Measurements from ENCODE around the gene KIF1A. TPM values are rescaled to one million over a fixed set of nuclear protein-coding genes. Genes with fewer than 3 reads are reported as not detected.

Gene KIF1A
- total RNA-seq, 1 experiment from 2014 or later = 279 TPM

GRCh38 chr2:240762971-240763370, 57.0 kb downstream of the KIF1A start:
- H3K4me1 Mint-ChIP-seq = no peaks in the 10 kb centered on the region
- no peak overlapping the region for H3K4me3 Mint-ChIP-seq
- TF ChIP-seq PREB (CRISPR knock-in tag; IDR thresholded peaks at IDR 0.05; ENCODE audit: borderline replicate concordance) (no peak), ZBTB43 (CRISPR knock-in tag; IDR thresholded peaks at IDR 0.05) (no peak), ARID4B (CRISPR knock-in tag; IDR thresholded peaks at IDR 0.05; ENCODE audit: borderline replicate concordance) (no peak), PRDM15 (CRISPR knock-in tag; IDR thresholded peaks at IDR 0.05) (no peak), NR1H2 (CRISPR knock-in tag; IDR thresholded peaks at IDR 0.05) (no peak), FOXP1 (CRISPR knock-in tag; IDR thresholded peaks at IDR 0.05; ENCODE audit: borderline replicate concordance) (no peak), RORB (CRISPR knock-in tag; IDR thresholded peaks at IDR 0.05) (no peak), ZNF281 (CRISPR knock-in tag; IDR thresholded peaks at IDR 0.05) (no peak), IRF2 (CRISPR knock-in tag; IDR thresholded peaks at IDR 0.05; ENCODE audit: borderline replicate concordance, low read depth) (no peak), JUN (CRISPR knock-in tag; IDR thresholded peaks at IDR 0.05) (no peak), EMX1 (CRISPR knock-in tag; IDR thresholded peaks at IDR 0.05) (no peak), HMGA2 (CRISPR knock-in tag; IDR thresholded peaks at IDR 0.05) (no peak), SP1 (CRISPR knock-in tag; conservative IDR thresholded peaks at IDR 0.05) (no peak), MLX (CRISPR knock-in tag; IDR thresholded peaks at IDR 0.05) (no peak), E2F4 (CRISPR knock-in tag; IDR thresholded peaks at IDR 0.05; ENCODE audit: borderline replicate concordance, low read depth) (no peak), MAX (CRISPR knock-in tag; IDR thresholded peaks at IDR 0.05) (no peak), NFYB (CRISPR knock-in tag; conservative IDR thresholded peaks at IDR 0.05; ENCODE audit: low read depth) (no peak), ZNF138 (CRISPR knock-in tag; conservative IDR thresholded peaks at IDR 0.05) (no peak)
- H3K27ac Mint-ChIP-seq = no peak overlapping the region
- CTCF ChIA-PET = no interaction called here
- H3K36me3 Mint-ChIP-seq = peaks cover 41% of the 10 kb centered on the region
- POLR2A ChIA-PET = no interaction called here
- DNase-seq (ENCODE audit: low spot score) (no peak), ATAC-seq (no peak)
- H3K27me3 Mint-ChIP-seq (ENCODE audit: low read depth) = no peaks in the 10 kb centered on the region
- no peaks in the 10 kb centered on the region for H3K9me3 Mint-ChIP-seq
